IPS DF 6.9 (cell line): ENCODE results near the gene MOK.
A peak's percentile ranks its signal among the peaks of the same experiment; 100 is the strongest.
"Not testable (repeated sequence)": the region's sequence is repeated elsewhere in the genome, so short reads cannot be mapped to it uniquely, and the experiment has no call there.

Source experiments
- DNase-seq: peaks from one replicate; pipeline ENCODE4 v3.0.0-alpha.2; 2013; ENCODE audit warnings: low read depth, low spot score
- H3K27ac ChIP-seq: one replicate; pipeline ENCODE4 v1.5.1; 2013; ENCODE audit warnings: low read length, control low read depth
- H3K27me3 ChIP-seq: 2 replicates; pipeline ENCODE4 v1.6.1; 2013; ENCODE audit warnings: mild to moderate bottlenecking, low read length; ENCODE audit not compliant: control insufficient read depth, insufficient read depth
- H3K36me3 ChIP-seq: 2 replicates; pipeline ENCODE4 v1.6.1; 2013; ENCODE audit warnings: low read length; ENCODE audit not compliant: control insufficient read depth, insufficient read depth
- H3K4me1 ChIP-seq: 2 replicates; pipeline ENCODE4 v1.6.1; 2013; ENCODE audit warnings: low read length; ENCODE audit not compliant: control insufficient read depth, insufficient read depth
- H3K4me3 ChIP-seq: 2 replicates; pipeline ENCODE4 v1.5.1; 2013; ENCODE audit warnings: mild to moderate bottlenecking, low read length
- H3K9me3 ChIP-seq: 2 replicates; pipeline ENCODE4 v1.6.1; 2013; ENCODE audit warnings: low read length, inconsistent platforms; ENCODE audit not compliant: control insufficient read depth, insufficient read depth
- WGBS: extraction: QIAGEN DNeasy Blood & Tissue Kit; methylation state at CpG from one replicate; pipeline ENCODE4 v1.1.7; 2013; ENCODE audit warnings: mixed read lengths, missing lambda C conversion rate; ENCODE audit not compliant: insufficient read length, insufficient coverage; 5-methylcytosine and 5-hydroxymethylcytosine counted together

Gene MOK, protein sequence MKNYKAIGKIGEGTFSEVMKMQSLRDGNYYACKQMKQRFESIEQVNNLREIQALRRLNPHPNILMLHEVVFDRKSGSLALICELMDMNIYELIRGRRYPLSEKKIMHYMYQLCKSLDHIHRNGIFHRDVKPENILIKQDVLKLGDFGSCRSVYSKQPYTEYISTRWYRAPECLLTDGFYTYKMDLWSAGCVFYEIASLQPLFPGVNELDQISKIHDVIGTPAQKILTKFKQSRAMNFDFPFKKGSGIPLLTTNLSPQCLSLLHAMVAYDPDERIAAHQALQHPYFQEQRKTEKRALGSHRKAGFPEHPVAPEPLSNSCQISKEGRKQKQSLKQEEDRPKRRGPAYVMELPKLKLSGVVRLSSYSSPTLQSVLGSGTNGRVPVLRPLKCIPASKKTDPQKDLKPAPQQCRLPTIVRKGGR

DNA sequence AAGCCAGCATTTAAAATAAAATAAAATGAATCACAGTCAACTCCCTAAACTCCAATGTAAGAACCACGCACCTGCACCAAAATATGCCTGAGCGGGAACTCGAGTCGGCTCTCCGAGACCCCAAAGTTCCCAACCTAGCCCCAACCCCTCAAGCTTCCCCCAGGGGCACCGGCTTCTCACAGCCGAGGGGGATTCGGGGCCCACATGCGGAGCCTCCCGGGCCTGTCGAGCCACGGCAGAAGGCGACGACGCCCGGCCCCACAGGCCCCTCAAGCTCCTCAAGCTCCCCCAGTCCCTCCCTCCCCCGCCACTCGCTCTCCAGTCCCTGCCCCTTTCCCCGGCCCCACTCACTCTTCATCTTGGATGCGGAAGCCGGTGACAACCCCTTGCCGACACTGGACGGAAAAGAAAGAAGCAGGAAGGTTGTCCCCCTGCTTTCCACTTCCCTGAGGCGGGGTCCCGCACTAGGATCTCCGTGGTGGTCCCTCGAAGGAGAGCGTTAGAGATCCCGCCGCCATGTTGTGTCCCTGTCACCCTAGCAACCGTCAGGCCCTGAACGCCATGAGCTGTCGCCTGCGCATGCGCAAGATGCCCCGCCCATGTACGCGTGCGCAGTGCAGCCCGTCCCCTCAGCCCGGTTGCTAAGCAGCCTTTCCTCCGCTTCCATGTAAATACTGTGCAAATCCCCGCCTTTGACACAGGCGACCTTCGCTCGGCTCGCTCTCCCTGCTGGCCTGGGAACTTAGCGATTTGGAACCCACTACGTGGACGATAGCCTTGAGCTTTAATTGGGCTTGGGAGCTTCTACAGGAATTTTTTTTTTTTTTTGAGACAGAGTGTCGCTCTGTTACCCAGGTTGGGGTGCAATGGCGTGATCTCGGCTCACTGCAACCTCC is at the start of gene MOK:
MOK (minus strand) TSS at position 554 of the 896 bp plus-strand sequence; CDS start at position 358, 196 bp downstream.
- no peaks in the 10 kb centered on the region for H3K9me3 ChIP-seq
- H3K27me3 ChIP-seq = no peaks in the 10 kb centered on the region
- DNase-seq = peak; percentile 96
- no CpG with 5 or more reads among the region's 53 CpGs for WGBS
- H3K4me1 ChIP-seq = no peaks in the 10 kb centered on the region
- no peaks in the 10 kb centered on the region for H3K36me3 ChIP-seq
- H3K27ac ChIP-seq = no peak within 1 kb of the TSS
- H3K4me3 ChIP-seq = peak within 1 kb of the TSS; percentile 75; the same call in 1 of the 2 replicates

DNA sequence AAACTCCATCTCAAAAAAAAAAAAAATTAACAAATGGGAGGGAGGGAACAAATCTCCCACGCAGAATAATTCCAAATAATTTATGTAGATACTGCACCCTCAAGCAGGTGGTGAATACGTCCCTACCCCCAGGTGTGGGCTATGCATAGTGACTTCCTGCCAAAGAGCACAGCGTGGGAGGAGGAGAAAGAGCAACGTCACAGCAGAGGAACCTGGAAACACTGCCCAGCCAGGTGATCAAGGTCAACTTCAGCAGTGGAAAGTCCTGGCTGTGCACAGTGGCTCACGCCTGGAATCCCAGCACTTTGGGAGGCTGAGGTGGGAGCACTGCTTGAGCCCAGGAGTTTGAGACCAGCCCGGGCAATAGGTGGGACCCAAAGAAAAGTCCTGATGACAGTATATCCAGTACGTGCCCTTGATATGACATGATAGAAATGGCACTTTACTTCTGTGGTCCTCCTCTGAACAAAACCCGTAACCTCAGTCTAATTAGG is 48.2 kb upstream of the MOK start:
- H3K27me3 ChIP-seq = no peaks in the 10 kb centered on the region

DNA sequence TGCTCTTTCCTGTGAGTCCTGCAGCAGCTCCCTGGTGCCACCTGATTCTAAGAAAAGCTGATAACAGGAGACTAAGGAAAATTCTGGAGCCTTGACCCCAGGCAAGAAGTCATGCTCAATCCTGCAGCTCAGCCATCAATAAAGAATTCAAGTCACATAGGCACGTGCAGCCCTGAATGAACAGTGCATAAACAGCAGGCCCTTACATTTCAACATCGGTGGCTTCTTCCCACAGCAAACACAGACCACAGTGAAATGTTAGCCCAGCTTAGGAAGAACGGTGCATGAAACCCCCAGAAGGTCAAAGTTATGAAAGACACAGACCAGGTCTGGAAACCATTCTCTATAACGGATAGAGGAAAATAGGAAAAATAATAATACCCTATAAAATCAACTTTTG is 47.2 kb upstream of the MOK start:
- H3K4me1 ChIP-seq = no peaks in the 10 kb centered on the region
- no CpG with 5 or more reads among the region's 4 CpGs for WGBS
- H3K36me3 ChIP-seq = peaks cover 4% of the 10 kb centered on the region
- H3K9me3 ChIP-seq = no peaks in the 10 kb centered on the region
- H3K27me3 ChIP-seq = no peaks in the 10 kb centered on the region
- no peak overlapping the region for H3K4me3 ChIP-seq
- no peak overlapping the region for H3K27ac ChIP-seq
- no peak for DNase-seq

More for the DNA sequence above, 48.2 kb upstream of the MOK start:
- H3K9me3 ChIP-seq = no peaks in the 10 kb centered on the region
- H3K4me3 ChIP-seq = no peak overlapping the region
- no peaks in the 10 kb centered on the region for H3K4me1 ChIP-seq
- no peak overlapping the region for H3K27ac ChIP-seq
- WGBS = no CpG with 5 or more reads among the region's 8 CpGs
- peaks cover 3% of the 10 kb centered on the region for H3K36me3 ChIP-seq
- DNase-seq = no peak

DNA sequence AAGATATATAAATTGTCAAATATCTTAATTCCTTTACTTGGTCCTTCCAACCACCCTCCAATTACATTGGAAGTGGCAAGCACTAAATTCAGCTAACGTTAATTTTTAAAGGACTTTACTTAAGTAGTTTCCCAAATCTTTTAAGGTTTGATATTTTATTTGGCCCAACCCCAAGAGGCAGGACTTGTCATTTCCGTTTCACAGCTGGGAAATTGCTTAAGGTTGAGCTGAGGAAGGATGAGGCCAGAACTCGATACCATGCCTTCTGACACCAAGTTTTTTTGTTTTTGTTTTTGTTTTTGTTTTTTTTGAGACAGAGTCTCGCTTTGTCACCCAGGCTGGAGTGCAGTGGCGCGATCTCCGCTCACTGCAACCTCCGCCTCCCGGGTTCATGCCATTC is 46.6 kb upstream of the MOK start:
- H3K36me3 ChIP-seq, H3K9me3 ChIP-seq, H3K4me1 ChIP-seq, DNase-seq, H3K4me3 ChIP-seq, H3K27me3 ChIP-seq, H3K27ac ChIP-seq: not testable (repeated sequence)
- WGBS = no CpG with 5 or more reads among the region's 9 CpGs

DNA sequence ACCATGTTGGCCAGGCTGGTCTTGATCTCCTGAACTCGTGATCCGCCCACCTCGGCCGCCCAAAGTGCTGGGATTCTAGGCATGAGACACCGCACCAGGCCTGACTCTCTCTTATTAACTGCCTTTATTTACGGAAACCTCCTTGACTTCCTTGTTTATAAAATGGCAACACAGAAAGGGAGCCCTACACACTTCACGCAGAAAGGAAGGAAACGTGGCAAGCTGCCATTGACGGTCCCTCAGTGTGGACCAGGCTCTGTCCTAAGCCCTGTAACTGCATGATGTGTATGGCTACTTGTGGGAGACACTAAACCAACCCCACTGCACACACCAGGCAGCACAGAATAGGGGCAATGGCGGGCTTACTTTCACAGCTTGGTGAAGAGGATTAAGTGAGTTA is 46.1 kb upstream of the MOK start:
- H3K27me3 ChIP-seq = no peaks in the 10 kb centered on the region
- H3K9me3 ChIP-seq = no peaks in the 10 kb centered on the region
- H3K36me3 ChIP-seq = peaks cover 4% of the 10 kb centered on the region
- no peak for DNase-seq
- H3K4me1 ChIP-seq = no peaks in the 10 kb centered on the region
- no CpG with 5 or more reads among the region's 10 CpGs for WGBS
- no peak overlapping the region for H3K4me3 ChIP-seq
- H3K27ac ChIP-seq = no peak overlapping the region

DNA sequence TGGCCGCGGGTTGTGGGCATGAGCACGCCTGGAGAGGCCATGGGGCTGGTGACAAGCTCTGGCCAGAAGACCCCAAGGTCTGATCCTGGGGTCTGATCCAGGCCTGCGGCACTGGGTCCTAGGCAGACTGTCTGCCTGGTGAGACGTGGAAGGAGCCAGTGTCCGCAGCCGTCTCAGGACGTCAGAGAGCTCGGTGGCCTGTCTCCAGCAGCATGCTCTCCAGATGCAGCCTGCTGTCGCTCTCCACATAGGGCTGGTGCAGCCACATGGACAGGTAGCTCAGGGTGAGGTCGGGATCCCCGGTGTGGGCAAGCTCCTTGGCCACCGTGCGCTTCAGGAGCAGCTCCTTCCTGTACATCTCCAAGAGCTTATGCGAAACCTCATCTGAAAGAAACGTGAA is 43.4 kb upstream of the MOK start:
- no peaks in the 10 kb centered on the region for H3K4me1 ChIP-seq
- no peaks in the 10 kb centered on the region for H3K27me3 ChIP-seq
- no peak overlapping the region for H3K4me3 ChIP-seq
- no peak for DNase-seq
- no peaks in the 10 kb centered on the region for H3K9me3 ChIP-seq
- peaks cover 7% of the 10 kb centered on the region; the same call in 1 of the 2 replicates for H3K36me3 ChIP-seq
- H3K27ac ChIP-seq = no peak overlapping the region
- WGBS = no CpG with 5 or more reads among the region's 16 CpGs

DNA sequence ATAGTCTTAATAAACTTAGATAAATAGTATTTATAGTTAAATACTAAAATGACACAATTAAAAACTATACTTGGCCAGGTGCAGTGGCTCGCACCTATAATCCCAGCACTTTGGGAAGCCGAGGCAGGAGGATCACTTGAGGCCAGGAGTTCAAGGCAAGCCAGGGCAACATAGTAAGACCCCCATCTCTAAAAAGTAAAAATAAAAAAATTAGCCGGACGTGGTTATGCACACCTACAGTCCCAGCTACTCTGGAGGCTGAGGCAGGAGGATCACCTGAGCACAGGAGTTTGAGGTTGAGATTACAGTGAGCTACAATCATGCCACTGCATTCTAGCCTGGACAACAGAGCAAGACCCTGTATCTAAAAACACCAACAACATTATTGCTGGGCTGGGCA is 41.7 kb upstream of the MOK start:
- no CpG with 5 or more reads among the region's 4 CpGs for WGBS
- DNase-seq = no peak
- Histone ChIP-seq H3K9me3 (no peaks in the 10 kb centered on the region), H3K27ac (no peak overlapping the region), H3K4me1 (no peaks in the 10 kb centered on the region; the same call in 1 of the 2 replicates), H3K36me3 (peaks cover 7% of the 10 kb centered on the region; the same call in 1 of the 2 replicates), H3K27me3 (no peaks in the 10 kb centered on the region), H3K4me3 (no peak overlapping the region)

DNA sequence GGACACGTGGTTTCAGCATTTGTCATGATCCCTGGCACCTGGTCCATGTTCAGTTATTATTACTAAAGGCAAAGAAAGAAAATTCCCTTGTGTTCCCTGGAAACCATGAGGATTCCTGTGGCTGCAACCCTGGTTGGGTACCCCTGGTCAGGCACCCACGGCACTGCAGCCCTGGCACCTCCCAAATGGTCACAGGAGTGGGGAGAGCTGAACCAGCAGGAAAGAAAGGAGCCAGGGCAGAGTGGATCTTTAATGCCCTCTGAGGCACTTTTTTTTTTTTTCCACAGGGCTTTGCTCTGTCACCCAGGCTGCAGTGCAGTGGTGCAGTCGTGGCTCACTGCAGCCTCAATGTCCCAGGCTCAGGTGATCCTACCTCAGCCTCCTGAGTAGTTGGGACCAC is 40.3 kb upstream of the MOK start:
- Histone ChIP-seq H3K36me3 (peaks cover 7% of the 10 kb centered on the region; the same call in 1 of the 2 replicates), H3K27ac (no peak overlapping the region), H3K9me3 (no peaks in the 10 kb centered on the region), H3K27me3 (no peaks in the 10 kb centered on the region), H3K4me1 (no peaks in the 10 kb centered on the region; the same call in 1 of the 2 replicates), H3K4me3 (no peak overlapping the region)
- WGBS = no CpG with 5 or more reads among the region's 3 CpGs
- DNase-seq = no peak

DNA sequence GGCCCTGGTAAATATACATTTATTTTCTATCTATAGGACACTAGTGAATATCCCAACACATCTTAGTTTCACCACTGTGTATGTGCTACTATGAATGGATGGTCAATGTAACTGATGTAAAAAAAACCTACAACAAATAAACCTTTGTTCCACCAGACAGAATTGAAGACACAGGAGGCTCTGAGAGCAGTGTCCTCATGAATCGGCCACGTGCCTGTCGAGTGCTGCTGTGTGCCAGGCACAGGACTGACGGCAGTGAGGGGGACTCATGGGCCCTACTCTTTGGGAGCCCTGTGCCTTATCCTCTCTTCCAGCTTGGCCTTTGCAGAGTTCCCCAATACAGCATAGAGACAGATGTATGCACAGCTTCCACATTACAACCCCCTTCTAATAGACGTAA is 39.5 kb upstream of the MOK start:
- no peak for DNase-seq
- no CpG with 5 or more reads among the region's 5 CpGs for WGBS
- H3K36me3 ChIP-seq = peaks cover 7% of the 10 kb centered on the region; the same call in 1 of the 2 replicates
- no peaks in the 10 kb centered on the region for H3K27me3 ChIP-seq
- H3K4me1 ChIP-seq = no peaks in the 10 kb centered on the region; the same call in 1 of the 2 replicates
- no peak overlapping the region for H3K27ac ChIP-seq
- H3K4me3 ChIP-seq = no peak overlapping the region
- no peaks in the 10 kb centered on the region for H3K9me3 ChIP-seq

DNA sequence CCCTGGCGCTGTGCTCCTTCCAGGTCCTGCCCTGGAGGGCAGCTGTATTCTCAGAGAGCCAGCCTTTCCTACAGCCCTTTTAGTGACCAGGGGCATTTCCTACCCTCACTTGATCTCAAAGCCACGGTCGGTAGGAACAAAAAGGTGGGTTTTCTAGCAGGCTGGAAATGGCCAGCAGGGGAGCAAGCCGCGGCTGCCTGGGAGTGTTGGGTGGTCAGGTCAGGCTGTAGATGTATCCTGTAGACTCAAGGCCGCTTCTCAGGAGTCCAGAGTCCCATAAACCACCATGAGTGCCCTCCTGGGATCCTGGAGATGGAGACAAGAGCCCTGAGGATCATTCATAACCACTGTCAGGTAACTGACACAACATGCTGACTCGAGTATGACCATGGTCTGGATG is 39.1 kb upstream of the MOK start:
- no peak for DNase-seq
- H3K36me3 ChIP-seq = peaks cover 7% of the 10 kb centered on the region; the same call in 1 of the 2 replicates
- no peaks in the 10 kb centered on the region for H3K9me3 ChIP-seq
- H3K4me3 ChIP-seq = no peak overlapping the region
- no peaks in the 10 kb centered on the region; the same call in 1 of the 2 replicates for H3K4me1 ChIP-seq
- no peak overlapping the region for H3K27ac ChIP-seq
- no peaks in the 10 kb centered on the region for H3K27me3 ChIP-seq
- no CpG with 5 or more reads among the region's 7 CpGs for WGBS
